Loucy (cell line): ENCODE results near the gene CAPS.

ENCODE experiments used
- H2AFZ ChIP-seq: fragments of 200-600 bp; sonication (generic); 2 replicates; pipeline ENCODE4 v1.6.0; 2016; ENCODE audit warnings: antibody characterized with exemption, mild to moderate bottlenecking, low read length, moderate library complexity
- H3F3A ChIP-seq: fragments of 200-600 bp; 2 replicates; pipeline ENCODE4 v1.6.0; 2016; ENCODE audit warnings: antibody characterized with exemption, low read depth, mild to moderate bottlenecking
- H3K27me3 ChIP-seq: fragments of 200-600 bp; sonication (generic); 2 replicates; pipeline ENCODE4 v1.6.1; 2014; ENCODE audit warnings: low read length, mild to moderate bottlenecking; ENCODE audit not compliant: insufficient read depth, poor library complexity, severe bottlenecking
- H3K36me3 ChIP-seq: fragments of 200-600 bp; sonication (generic); 2 replicates; pipeline ENCODE4 v1.6.1; 2016; ENCODE audit warnings: low read length; ENCODE audit not compliant: insufficient read depth
- H3K4me1 ChIP-seq: fragments of 200-600 bp; sonication (generic); 2 replicates; pipeline ENCODE4 v1.5.1; 2014; ENCODE audit warnings: low read length, mild to moderate bottlenecking; ENCODE audit not compliant: insufficient read depth, poor library complexity, severe bottlenecking
- H3K4me2 ChIP-seq: fragments of 200-600 bp; sonication (generic); 2 replicates; pipeline ENCODE4 v1.6.0; 2014; ENCODE audit warnings: antibody characterized with exemption, low read length, low read depth, mild to moderate bottlenecking; ENCODE audit not compliant: poor library complexity, severe bottlenecking
- H3K4me3 ChIP-seq: fragments of 200-600 bp; sonication (generic); 2 replicates; pipeline ENCODE4 v1.5.1; 2014; ENCODE audit warnings: low read length, mild to moderate bottlenecking, mixed read lengths; ENCODE audit not compliant: poor library complexity, severe bottlenecking
- H3K79me2 ChIP-seq: fragments of 200-600 bp; sonication (generic); 2 replicates; pipeline ENCODE4 v1.6.1; 2014; ENCODE audit warnings: low read length; ENCODE audit not compliant: insufficient read depth
- H3K9ac ChIP-seq: fragments of 200-600 bp; sonication (generic); 2 replicates; pipeline ENCODE4 v1.6.0; 2014; ENCODE audit warnings: mild to moderate bottlenecking, low read depth, low read length, moderate library complexity; ENCODE audit not compliant: poor library complexity, severe bottlenecking
- H3K9me2 ChIP-seq: fragments of 200-600 bp; sonication (generic); replicated peaks from 2 replicates; pipeline ENCODE4 v1.6.1; 2016; ENCODE audit warnings: low read depth, low read length, mixed read lengths
- H3K9me3 ChIP-seq: fragments of 200-600 bp; sonication (generic); 2 replicates; pipeline ENCODE4 v1.6.1; 2014; ENCODE audit warnings: mild to moderate bottlenecking, antibody characterized with exemption, low read length, low read depth; ENCODE audit not compliant: insufficient read depth
- H4K20me1 ChIP-seq: fragments of 200-600 bp; sonication (generic); 2 replicates; pipeline ENCODE4 v1.6.0; 2014; ENCODE audit warnings: antibody characterized with exemption, low read length, mild to moderate bottlenecking; ENCODE audit not compliant: insufficient read depth, poor library complexity, severe bottlenecking
- CTCF ChIP-seq: fragments of 200-600 bp; sonication (generic); conservative IDR thresholded peaks from 2 replicates; pipeline ENCODE4 v1.5.1; 2014; ENCODE audit warnings: mild to moderate bottlenecking, antibody characterized with exemption, low read length
- EZH2phosphoT487 ChIP-seq: fragments of 200-600 bp; IDR thresholded peaks from 2 replicates; pipeline ENCODE4 v1.6.1; 2018; ENCODE audit warnings: antibody characterized with exemption, mild to moderate bottlenecking, moderate library complexity, borderline replicate concordance

CAPS gene

GRCh38 chr19:5934774-5935472 is 20.9 kb downstream of the CAPS start:
- Histone ChIP-seq H3K79me2 (peaks cover 8% of the 10 kb centered on the region; the same call in 1 of the 2 replicates), H3K4me3 (no peak overlapping the region), H3K9ac (no peak overlapping the region), H3K9me2 (no peaks in the 10 kb centered on the region), H3K4me2 (no peak overlapping the region), H4K20me1 (no peaks in the 10 kb centered on the region), H3F3A (no peaks in the 10 kb centered on the region), H3K4me1 (no peaks in the 10 kb centered on the region), H3K9me3 (no peaks in the 10 kb centered on the region), H3K27me3 (no peaks in the 10 kb centered on the region), H2AFZ (no peak overlapping the region), H3K36me3 (peaks cover 80% of the 10 kb centered on the region; the same call in 1 of the 2 replicates)
- TF ChIP-seq EZH2phosphoT487: no peak
- no peak for TF ChIP-seq CTCF

- no peaks in the 10 kb centered on the region for H3K4me1 ChIP-seq
Measured at GRCh38 chr19:5935473-5936291, 21.6 kb downstream of the CAPS start.

GRCh38 chr19:5936292-5936592 is 22.2 kb downstream of the CAPS start:
- Histone ChIP-seq H3F3A (no peaks in the 10 kb centered on the region), H3K4me3 (no peak overlapping the region), H4K20me1 (no peaks in the 10 kb centered on the region), H3K9ac (no peak overlapping the region), H3K9me2 (no peaks in the 10 kb centered on the region), H3K36me3 (peaks cover 80% of the 10 kb centered on the region; the same call in 1 of the 2 replicates), H3K79me2 (peaks cover 13% of the 10 kb centered on the region; the same call in 1 of the 2 replicates), H3K9me3 (no peaks in the 10 kb centered on the region), H3K4me1 (no peaks in the 10 kb centered on the region), H3K4me2 (no peak overlapping the region), H2AFZ (no peak overlapping the region), H3K27me3 (no peaks in the 10 kb centered on the region)
- no peak for TF ChIP-seq EZH2phosphoT487

More at GRCh38 chr19:5935473-5936291, 21.6 kb downstream of the CAPS start:
- H3K9me3 ChIP-seq: no peaks in the 10 kb centered on the region
- no peak overlapping the region for H3K4me2 ChIP-seq
- no peak overlapping the region for H3K4me3 ChIP-seq
- no peak overlapping the region for H3K9ac ChIP-seq
- no peaks in the 10 kb centered on the region for H4K20me1 ChIP-seq
- H3K9me2 ChIP-seq: no peaks in the 10 kb centered on the region
- H3F3A ChIP-seq: no peaks in the 10 kb centered on the region
- H3K27me3 ChIP-seq: no peaks in the 10 kb centered on the region
- TF ChIP-seq EZH2phosphoT487 (no peak), CTCF (no peak)
- peaks cover 8% of the 10 kb centered on the region; the same call in 1 of the 2 replicates for H3K79me2 ChIP-seq
- H2AFZ ChIP-seq: no peak overlapping the region
- H3K36me3 ChIP-seq: peaks cover 80% of the 10 kb centered on the region; the same call in 1 of the 2 replicates
